Measurements from ENCODE around the gene RAD51B. TPM values are rescaled to one million over a fixed set of nuclear protein-coding genes. Genes with fewer than 3 reads are reported as not detected.

The RAD51B gene
- total and polyA plus RNA-seq, 9 of the 15 experiments (the other 6 are each of a cell fraction or from before 2014, with no cell fraction given): 8.5 to 17.3 (median 11.3) TPM

GRCh38 chr14:67971627-67972625 lies 152.3 kb downstream of the RAD51B start:
- H3K4me3 ChIP-seq: no peak overlapping the region
- no peak overlapping the region for H3K27ac ChIP-seq (ENCODE audit: extremely low read depth, low read depth, low read length)
- in situ Hi-C loops (cut with MboI) (no loop called here), intact Hi-C loops (cut with micrococcal nuclease) (no loop called here)
- H2AFZ ChIP-seq (ENCODE audit: low read depth, low read length): no peak overlapping the region
- WGBS (ENCODE audit: insufficient coverage, low coverage, missing lambda C conversion rate): 12% methylated on average over 4 of the region's 4 CpGs
- H3K4me1 ChIP-seq (replicated peaks in 1 of 2; ENCODE audit: control insufficient read depth in 2 of 2, insufficient read depth in 2 of 2, low read length in 2 of 2): no peaks in the 10 kb centered on the region
- BruUV-seq (replicated peaks): no TSS peak
- ATAC-seq (no peak), FAIRE-seq (no peak), DNase-seq (ENCODE audit: extremely low read depth in 1 of 4, low spot score in 3 of 4) (no peak)
- no peaks in the 10 kb centered on the region for H4K20me1 ChIP-seq (replicated peaks; ENCODE audit: control insufficient read depth, insufficient read depth, low read length)
- no peaks in the 10 kb centered on the region for H3K36me3 ChIP-seq (ENCODE audit: control insufficient read depth, insufficient read depth, low read length)
- H3K79me2 ChIP-seq (ENCODE audit: control insufficient read depth, insufficient read depth, low read length): no peaks in the 10 kb centered on the region
- H3K4me2 ChIP-seq (ENCODE audit: insufficient read depth, low read length): no peak overlapping the region
- no peaks in the 10 kb centered on the region for H3K9me1 ChIP-seq (ENCODE audit: control insufficient read depth, insufficient read depth, low read length)
- ChIA-PET POLR2A (no interaction called here), CTCF (ENCODE audit: low intra/inter-chr PET ratio) (no interaction called here)
- no peak overlapping the region for H3K9ac ChIP-seq (ENCODE audit: insufficient read depth in 1 of 2, low read depth in 2 of 2, low read length in 2 of 2)
- no peaks in the 10 kb centered on the region for H3K9me3 ChIP-seq (replicated peaks; ENCODE audit: control insufficient read depth, insufficient read depth, low read depth, low read length)
- no peaks in the 10 kb centered on the region for H3K27me3 ChIP-seq (ENCODE audit: control insufficient read depth in 2 of 2, insufficient read depth in 2 of 2, low read length in 2 of 2)
- TF ChIP-seq SAP30 (IDR thresholded peaks at IDR 0.05; ENCODE audit: borderline replicate concordance, insufficient read depth, low read depth, low read length, poor library complexity, severe bottlenecking) (no peak), DNMT1 (IDR thresholded peaks at IDR 0.05) (no peak), MEIS2 (IDR thresholded peaks at IDR 0.05; ENCODE audit: partially characterized antibody) (peak; percentile 71), ZNF384 (IDR thresholded peaks at IDR 0.05; ENCODE audit: low read depth, low read length) (no peak), ZNF3 (CRISPR knock-in tag; IDR thresholded peaks at IDR 0.05) (no peak), ZNF263 (CRISPR knock-in tag; IDR thresholded peaks at IDR 0.05; ENCODE audit: borderline replicate concordance) (no peak), TCF7L2 (IDR thresholded peaks at IDR 0.05; ENCODE audit: low read depth, low read length) (no peak), E2F4 (CRISPR knock-in tag; IDR thresholded peaks at IDR 0.05; ENCODE audit: low read depth) (no peak)
- TF ChIP-seq, protein P1, sequence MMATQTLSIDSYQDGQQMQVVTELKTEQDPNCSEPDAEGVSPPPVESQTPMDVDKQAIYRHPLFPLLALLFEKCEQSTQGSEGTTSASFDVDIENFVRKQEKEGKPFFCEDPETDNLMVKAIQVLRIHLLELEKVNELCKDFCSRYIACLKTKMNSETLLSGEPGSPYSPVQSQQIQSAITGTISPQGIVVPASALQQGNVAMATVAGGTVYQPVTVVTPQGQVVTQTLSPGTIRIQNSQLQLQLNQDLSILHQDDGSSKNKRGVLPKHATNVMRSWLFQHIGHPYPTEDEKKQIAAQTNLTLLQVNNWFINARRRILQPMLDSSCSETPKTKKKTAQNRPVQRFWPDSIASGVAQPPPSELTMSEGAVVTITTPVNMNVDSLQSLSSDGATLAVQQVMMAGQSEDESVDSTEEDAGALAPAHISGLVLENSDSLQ (IDR thresholded peaks at IDR 0.05): peak; percentile 59
- TF ChIP-seq, protein P2, sequence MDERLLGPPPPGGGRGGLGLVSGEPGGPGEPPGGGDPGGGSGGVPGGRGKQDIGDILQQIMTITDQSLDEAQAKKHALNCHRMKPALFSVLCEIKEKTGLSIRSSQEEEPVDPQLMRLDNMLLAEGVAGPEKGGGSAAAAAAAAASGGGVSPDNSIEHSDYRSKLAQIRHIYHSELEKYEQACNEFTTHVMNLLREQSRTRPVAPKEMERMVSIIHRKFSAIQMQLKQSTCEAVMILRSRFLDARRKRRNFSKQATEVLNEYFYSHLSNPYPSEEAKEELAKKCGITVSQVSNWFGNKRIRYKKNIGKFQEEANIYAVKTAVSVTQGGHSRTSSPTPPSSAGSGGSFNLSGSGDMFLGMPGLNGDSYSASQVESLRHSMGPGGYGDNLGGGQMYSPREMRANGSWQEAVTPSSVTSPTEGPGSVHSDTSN (CRISPR knock-in tag; IDR thresholded peaks at IDR 0.05; ENCODE audit: low read depth): no peak
- TF ChIP-seq, protein P2 (tag; conservative IDR thresholded peaks at IDR 0.05; ENCODE audit: low read depth): 0 out of 2 replicates have a peak, but pooled peaks have one; percentile 22

All from K562 (cell line).